K562 (cell line): ENCODE measurements around the gene PDE12. TPM values are rescaled to one million over a fixed set of nuclear protein-coding genes. Genes with fewer than 3 reads are reported as not detected.

Experiments
- FOXA3 ChIP-seq, 2 experiments: fragments of 450-650 bp in 1 of 2; sonication (generic) in 1 of 2; formaldehyde crosslinking; IDR thresholded peaks in 1 of 2; conservative IDR thresholded peaks in 1 of 2; 2 replicates each; pipeline versions ENCODE4 v1.4.0 to v1.8.0; 2020 to 2022; ENCODE audit warnings: mild to moderate bottlenecking in 2 of 2, missing genetic modification reagents in 1 of 2
- MCM2 ChIP-seq: fragments of 450-650 bp; IDR thresholded peaks from 2 replicates; pipeline ENCODE4 v1.6.1; 2017; ENCODE audit warnings: low read depth, mild to moderate bottlenecking
- MNT ChIP-seq, 2 experiments: fragments of 450-650 bp; conservative IDR thresholded peaks; 2 replicates each; pipeline ENCODE4 v1.6.1; 2017; ENCODE audit warnings: mild to moderate bottlenecking in 2 of 2, moderate library complexity in 2 of 2
- NRF1 ChIP-seq, 2 experiments: fragments of 450-650 bp; IDR thresholded peaks in 1 of 2; conservative IDR thresholded peaks in 1 of 2; 2 replicates each; pipeline ENCODE4 v1.6.1; 2014; ENCODE audit warnings: mild to moderate bottlenecking in 2 of 2
- PKNOX1 ChIP-seq: fragments of 450-650 bp; IDR thresholded peaks from 2 replicates; pipeline ENCODE4 v1.6.1; 2016
- polyA plus RNA-seq, 8 experiments: library from polyadenylated mRNA; depleted of rRNA in 4 of 8; stranded (reverse) in 5 of 8; unstranded in 3 of 8; fragments of >200 nt; fragmentation: Nextera tagmentation in 2 of 8; fragmentation: Illumina TruSeq in 1 of 8; extraction: Ambion mirVana in 2 of 8; extraction: Trizol in 1 of 8; gene quantifications; 2 replicates each; pipeline versions ENCODE4 v1.2.1 to v1.2.3, GENCODE V29; 2011 to 2014; ENCODE audit warnings: inconsistent platforms in 1 of 8, missing spikeins in 1 of 8
- total RNA-seq, 7 experiments: library from RNA; depleted of rRNA in 6 of 7; stranded (reverse); fragments of >200 nt in 6 of 7; fragmentation: Illumina TruSeq in 2 of 7; extraction: Trizol in 2 of 7; gene quantifications; 2 replicates each; pipeline versions ENCODE4 v1.2.1 to v1.2.3, GENCODE V29; 2011 to 2021; ENCODE audit warnings: low replicate concordance in 1 of 7
- TF ChIP-seq, protein P1 (sequence below): fragments of 250-450 bp; sonication (Bioruptor Pico); IDR thresholded peaks from 2 replicates; pipeline ENCODE4 v1.4.0; 2020; ENCODE audit warnings: mild to moderate bottlenecking, moderate library complexity, borderline replicate concordance
- TF ChIP-seq, protein P2 (sequence below): fragments of 450-650 bp; IDR thresholded peaks from 2 replicates; pipeline ENCODE4 v1.6.1; 2016; ENCODE audit warnings: mild to moderate bottlenecking, moderate library complexity
- TF ChIP-seq, protein P3 (sequence below): IDR thresholded peaks from 3 replicates; pipeline ENCODE4 v1.6.1; 2011; ENCODE audit warnings: borderline replicate concordance, mild to moderate bottlenecking; ENCODE audit not compliant: insufficient read length, insufficient read depth

PDE12 gene
- total and polyA plus RNA-seq, 9 of the 15 experiments (the other 6 are each of a cell fraction or from before 2014, with no cell fraction given): 2.1 to 20.5 (median 10.0) TPM

DNA sequence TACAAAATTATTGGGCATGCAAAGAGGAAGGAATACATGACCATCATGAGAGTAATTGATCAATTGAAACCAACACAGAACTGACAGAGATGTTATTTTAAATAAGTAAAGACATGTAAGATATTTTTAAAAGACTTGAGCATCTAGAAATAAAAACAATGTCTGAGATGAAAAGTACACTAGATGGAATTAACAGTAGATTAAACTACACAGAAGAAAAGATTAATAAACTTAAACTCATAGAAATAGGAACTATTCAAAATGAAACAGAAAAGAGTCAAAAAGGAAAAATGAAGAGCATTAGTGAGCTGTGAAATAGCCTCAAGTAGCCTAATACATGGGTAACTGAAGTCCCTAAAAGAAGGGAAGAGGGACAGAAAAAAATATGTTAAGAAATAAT lies 49.6 kb downstream of the PDE12 start (continued):
- TF ChIP-seq, protein P1, sequence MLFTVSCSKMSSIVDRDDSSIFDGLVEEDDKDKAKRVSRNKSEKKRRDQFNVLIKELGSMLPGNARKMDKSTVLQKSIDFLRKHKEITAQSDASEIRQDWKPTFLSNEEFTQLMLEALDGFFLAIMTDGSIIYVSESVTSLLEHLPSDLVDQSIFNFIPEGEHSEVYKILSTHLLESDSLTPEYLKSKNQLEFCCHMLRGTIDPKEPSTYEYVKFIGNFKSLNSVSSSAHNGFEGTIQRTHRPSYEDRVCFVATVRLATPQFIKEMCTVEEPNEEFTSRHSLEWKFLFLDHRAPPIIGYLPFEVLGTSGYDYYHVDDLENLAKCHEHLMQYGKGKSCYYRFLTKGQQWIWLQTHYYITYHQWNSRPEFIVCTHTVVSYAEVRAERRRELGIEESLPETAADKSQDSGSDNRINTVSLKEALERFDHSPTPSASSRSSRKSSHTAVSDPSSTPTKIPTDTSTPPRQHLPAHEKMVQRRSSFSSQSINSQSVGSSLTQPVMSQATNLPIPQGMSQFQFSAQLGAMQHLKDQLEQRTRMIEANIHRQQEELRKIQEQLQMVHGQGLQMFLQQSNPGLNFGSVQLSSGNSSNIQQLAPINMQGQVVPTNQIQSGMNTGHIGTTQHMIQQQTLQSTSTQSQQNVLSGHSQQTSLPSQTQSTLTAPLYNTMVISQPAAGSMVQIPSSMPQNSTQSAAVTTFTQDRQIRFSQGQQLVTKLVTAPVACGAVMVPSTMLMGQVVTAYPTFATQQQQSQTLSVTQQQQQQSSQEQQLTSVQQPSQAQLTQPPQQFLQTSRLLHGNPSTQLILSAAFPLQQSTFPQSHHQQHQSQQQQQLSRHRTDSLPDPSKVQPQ: no peak
- TF ChIP-seq NRF1 (conservative IDR thresholded peaks at IDR 0.05 in 1 of 2, IDR thresholded peaks at IDR 0.05 in 1 of 2) (no peak), MCM2 (no peak), MNT (conservative IDR thresholded peaks at IDR 0.05) (no peak), PKNOX1 (no peak), FOXA3 (CRISPR knock-in tag; conservative IDR thresholded peaks at IDR 0.05 in 1 of 2, IDR thresholded peaks at IDR 0.05 in 1 of 2) (no peak)
- TF ChIP-seq, protein P2, sequence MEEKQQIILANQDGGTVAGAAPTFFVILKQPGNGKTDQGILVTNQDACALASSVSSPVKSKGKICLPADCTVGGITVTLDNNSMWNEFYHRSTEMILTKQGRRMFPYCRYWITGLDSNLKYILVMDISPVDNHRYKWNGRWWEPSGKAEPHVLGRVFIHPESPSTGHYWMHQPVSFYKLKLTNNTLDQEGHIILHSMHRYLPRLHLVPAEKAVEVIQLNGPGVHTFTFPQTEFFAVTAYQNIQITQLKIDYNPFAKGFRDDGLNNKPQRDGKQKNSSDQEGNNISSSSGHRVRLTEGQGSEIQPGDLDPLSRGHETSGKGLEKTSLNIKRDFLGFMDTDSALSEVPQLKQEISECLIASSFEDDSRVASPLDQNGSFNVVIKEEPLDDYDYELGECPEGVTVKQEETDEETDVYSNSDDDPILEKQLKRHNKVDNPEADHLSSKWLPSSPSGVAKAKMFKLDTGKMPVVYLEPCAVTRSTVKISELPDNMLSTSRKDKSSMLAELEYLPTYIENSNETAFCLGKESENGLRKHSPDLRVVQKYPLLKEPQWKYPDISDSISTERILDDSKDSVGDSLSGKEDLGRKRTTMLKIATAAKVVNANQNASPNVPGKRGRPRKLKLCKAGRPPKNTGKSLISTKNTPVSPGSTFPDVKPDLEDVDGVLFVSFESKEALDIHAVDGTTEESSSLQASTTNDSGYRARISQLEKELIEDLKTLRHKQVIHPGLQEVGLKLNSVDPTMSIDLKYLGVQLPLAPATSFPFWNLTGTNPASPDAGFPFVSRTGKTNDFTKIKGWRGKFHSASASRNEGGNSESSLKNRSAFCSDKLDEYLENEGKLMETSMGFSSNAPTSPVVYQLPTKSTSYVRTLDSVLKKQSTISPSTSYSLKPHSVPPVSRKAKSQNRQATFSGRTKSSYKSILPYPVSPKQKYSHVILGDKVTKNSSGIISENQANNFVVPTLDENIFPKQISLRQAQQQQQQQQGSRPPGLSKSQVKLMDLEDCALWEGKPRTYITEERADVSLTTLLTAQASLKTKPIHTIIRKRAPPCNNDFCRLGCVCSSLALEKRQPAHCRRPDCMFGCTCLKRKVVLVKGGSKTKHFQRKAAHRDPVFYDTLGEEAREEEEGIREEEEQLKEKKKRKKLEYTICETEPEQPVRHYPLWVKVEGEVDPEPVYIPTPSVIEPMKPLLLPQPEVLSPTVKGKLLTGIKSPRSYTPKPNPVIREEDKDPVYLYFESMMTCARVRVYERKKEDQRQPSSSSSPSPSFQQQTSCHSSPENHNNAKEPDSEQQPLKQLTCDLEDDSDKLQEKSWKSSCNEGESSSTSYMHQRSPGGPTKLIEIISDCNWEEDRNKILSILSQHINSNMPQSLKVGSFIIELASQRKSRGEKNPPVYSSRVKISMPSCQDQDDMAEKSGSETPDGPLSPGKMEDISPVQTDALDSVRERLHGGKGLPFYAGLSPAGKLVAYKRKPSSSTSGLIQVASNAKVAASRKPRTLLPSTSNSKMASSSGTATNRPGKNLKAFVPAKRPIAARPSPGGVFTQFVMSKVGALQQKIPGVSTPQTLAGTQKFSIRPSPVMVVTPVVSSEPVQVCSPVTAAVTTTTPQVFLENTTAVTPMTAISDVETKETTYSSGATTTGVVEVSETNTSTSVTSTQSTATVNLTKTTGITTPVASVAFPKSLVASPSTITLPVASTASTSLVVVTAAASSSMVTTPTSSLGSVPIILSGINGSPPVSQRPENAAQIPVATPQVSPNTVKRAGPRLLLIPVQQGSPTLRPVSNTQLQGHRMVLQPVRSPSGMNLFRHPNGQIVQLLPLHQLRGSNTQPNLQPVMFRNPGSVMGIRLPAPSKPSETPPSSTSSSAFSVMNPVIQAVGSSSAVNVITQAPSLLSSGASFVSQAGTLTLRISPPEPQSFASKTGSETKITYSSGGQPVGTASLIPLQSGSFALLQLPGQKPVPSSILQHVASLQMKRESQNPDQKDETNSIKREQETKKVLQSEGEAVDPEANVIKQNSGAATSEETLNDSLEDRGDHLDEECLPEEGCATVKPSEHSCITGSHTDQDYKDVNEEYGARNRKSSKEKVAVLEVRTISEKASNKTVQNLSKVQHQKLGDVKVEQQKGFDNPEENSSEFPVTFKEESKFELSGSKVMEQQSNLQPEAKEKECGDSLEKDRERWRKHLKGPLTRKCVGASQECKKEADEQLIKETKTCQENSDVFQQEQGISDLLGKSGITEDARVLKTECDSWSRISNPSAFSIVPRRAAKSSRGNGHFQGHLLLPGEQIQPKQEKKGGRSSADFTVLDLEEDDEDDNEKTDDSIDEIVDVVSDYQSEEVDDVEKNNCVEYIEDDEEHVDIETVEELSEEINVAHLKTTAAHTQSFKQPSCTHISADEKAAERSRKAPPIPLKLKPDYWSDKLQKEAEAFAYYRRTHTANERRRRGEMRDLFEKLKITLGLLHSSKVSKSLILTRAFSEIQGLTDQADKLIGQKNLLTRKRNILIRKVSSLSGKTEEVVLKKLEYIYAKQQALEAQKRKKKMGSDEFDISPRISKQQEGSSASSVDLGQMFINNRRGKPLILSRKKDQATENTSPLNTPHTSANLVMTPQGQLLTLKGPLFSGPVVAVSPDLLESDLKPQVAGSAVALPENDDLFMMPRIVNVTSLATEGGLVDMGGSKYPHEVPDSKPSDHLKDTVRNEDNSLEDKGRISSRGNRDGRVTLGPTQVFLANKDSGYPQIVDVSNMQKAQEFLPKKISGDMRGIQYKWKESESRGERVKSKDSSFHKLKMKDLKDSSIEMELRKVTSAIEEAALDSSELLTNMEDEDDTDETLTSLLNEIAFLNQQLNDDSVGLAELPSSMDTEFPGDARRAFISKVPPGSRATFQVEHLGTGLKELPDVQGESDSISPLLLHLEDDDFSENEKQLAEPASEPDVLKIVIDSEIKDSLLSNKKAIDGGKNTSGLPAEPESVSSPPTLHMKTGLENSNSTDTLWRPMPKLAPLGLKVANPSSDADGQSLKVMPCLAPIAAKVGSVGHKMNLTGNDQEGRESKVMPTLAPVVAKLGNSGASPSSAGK: no peak
- TF ChIP-seq, protein P3, sequence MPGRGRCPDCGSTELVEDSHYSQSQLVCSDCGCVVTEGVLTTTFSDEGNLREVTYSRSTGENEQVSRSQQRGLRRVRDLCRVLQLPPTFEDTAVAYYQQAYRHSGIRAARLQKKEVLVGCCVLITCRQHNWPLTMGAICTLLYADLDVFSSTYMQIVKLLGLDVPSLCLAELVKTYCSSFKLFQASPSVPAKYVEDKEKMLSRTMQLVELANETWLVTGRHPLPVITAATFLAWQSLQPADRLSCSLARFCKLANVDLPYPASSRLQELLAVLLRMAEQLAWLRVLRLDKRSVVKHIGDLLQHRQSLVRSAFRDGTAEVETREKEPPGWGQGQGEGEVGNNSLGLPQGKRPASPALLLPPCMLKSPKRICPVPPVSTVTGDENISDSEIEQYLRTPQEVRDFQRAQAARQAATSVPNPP: no peak
